ENCODE data around the gene DLGAP1.

DNA sequence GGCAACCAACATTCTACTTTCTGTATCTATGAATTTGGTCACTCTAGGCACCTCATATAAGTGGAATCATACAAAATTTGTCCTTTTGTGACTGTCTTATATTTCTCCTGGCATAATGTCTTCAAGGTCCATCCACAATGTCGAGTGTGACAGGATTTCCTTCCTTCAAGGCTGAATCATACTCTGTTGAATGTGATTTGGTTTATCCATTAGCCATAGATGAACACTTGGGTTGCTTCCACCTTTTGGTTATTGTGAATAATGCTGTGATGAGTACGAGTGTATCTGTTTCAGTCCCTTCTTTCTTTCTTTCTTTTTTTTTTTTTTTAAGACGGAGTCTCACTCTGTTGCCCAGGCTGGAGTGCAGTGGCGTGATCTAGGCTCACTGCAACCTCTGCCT is 693.8 kb downstream of the DLGAP1 start:
- TF ChIP-seq, protein P1, sequence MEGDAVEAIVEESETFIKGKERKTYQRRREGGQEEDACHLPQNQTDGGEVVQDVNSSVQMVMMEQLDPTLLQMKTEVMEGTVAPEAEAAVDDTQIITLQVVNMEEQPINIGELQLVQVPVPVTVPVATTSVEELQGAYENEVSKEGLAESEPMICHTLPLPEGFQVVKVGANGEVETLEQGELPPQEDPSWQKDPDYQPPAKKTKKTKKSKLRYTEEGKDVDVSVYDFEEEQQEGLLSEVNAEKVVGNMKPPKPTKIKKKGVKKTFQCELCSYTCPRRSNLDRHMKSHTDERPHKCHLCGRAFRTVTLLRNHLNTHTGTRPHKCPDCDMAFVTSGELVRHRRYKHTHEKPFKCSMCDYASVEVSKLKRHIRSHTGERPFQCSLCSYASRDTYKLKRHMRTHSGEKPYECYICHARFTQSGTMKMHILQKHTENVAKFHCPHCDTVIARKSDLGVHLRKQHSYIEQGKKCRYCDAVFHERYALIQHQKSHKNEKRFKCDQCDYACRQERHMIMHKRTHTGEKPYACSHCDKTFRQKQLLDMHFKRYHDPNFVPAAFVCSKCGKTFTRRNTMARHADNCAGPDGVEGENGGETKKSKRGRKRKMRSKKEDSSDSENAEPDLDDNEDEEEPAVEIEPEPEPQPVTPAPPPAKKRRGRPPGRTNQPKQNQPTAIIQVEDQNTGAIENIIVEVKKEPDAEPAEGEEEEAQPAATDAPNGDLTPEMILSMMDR (IDR thresholded peaks at IDR 0.05) = no peak
- TF ChIP-seq POLR2A (IDR thresholded peaks at IDR 0.05) = no peak
